Measurements from ENCODE around the gene SLC1A2.

DNA sequence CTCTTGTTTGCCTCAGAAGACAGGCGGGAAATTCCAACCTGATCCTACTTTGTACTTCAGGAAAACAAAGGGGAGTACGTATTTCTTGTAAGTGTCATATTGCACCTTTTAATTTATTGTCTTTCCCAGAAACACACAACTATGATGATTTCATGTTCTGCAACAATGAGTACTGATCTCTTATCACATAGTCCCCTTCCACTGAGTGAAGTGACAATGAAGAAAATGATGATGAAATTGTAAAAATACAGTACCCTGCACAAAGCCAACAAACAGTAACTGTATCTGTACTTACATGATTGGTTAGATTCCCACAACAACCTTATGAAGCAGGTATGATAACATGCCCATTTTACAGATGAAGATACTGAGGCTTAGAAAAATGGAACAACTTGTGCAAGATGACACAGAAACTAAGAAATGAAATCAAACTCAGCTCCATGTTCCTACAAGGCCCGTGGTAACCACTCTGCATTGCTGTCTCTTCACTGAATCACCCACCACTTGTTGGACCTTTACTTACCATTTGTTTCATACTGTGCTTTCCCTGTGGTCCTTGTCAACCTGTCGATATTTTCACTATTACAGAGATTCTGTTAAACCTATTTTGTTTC lies 37.5 kb downstream of the SLC1A2 start:
- TF ChIP-seq, protein P1, sequence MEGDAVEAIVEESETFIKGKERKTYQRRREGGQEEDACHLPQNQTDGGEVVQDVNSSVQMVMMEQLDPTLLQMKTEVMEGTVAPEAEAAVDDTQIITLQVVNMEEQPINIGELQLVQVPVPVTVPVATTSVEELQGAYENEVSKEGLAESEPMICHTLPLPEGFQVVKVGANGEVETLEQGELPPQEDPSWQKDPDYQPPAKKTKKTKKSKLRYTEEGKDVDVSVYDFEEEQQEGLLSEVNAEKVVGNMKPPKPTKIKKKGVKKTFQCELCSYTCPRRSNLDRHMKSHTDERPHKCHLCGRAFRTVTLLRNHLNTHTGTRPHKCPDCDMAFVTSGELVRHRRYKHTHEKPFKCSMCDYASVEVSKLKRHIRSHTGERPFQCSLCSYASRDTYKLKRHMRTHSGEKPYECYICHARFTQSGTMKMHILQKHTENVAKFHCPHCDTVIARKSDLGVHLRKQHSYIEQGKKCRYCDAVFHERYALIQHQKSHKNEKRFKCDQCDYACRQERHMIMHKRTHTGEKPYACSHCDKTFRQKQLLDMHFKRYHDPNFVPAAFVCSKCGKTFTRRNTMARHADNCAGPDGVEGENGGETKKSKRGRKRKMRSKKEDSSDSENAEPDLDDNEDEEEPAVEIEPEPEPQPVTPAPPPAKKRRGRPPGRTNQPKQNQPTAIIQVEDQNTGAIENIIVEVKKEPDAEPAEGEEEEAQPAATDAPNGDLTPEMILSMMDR (IDR thresholded peaks at IDR 0.05 in 2 of 3, conservative IDR thresholded peaks at IDR 0.05 in 1 of 3; ENCODE audit: borderline replicate concordance in 1 of 3, insufficient read depth in 1 of 3, low read depth in 2 of 3, low read length in 2 of 3) = no peak
- TF ChIP-seq POLR2AphosphoS5 (IDR thresholded peaks at IDR 0.05; ENCODE audit: low read depth, low read length) (no peak), SIN3A (IDR thresholded peaks at IDR 0.05; ENCODE audit: low read depth) (no peak), POLR2A (IDR thresholded peaks at IDR 0.05; ENCODE audit: borderline replicate concordance, extremely low read depth, insufficient read depth, insufficient read length) (no peak), EZH2 (IDR thresholded peaks at IDR 0.05) (no peak)

Data from HCT116 (cell line).